Fibroblast of lung (primary cell): ENCODE measurements around the gene SLC39A5.

Experiments
- CTCF ChIP-seq, 2 donors: IDR thresholded peaks in 1 of 2; conservative IDR thresholded peaks in 1 of 2; 1 replicate in 1 of 2; 2 replicates in 1 of 2; pipeline ENCODE4 v1.5.1; 2011 to 2012; ENCODE audit warnings: low read length in 2 of 2, control low read depth in 1 of 2, inconsistent platforms in 1 of 2, low read depth in 1 of 2, mild to moderate bottlenecking in 1 of 2
- EZH2 ChIP-seq: IDR thresholded peaks from 2 replicates; pipeline ENCODE4 v1.5.1; 2012; ENCODE audit warnings: low read length, control low read depth, mild to moderate bottlenecking; ENCODE audit errors: missing control alignments

DNA sequence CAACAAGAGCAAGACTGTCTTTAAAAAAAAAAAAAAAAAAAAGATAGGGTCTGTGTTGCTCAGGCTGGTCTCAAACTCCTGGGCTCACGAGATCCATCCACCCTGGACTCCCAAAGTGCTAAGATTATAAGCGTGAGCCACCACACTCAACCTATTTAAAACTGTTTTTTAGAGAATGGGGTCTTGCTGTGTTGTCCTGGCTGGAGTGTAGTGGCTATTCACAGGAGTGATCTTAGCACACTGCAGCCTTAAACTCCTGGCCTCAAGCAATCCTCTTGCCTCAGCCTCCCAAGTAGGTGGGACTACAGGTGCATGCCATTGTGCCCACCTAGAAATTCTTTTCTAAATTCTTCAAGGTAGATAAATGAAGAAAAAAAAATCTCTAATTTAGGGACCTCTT, 44.4 kb downstream of the SLC39A5 start:
- TF ChIP-seq CTCF (conservative IDR thresholded peaks at IDR 0.05 in 1 of 2, IDR thresholded peaks at IDR 0.05 in 1 of 2; ENCODE audit: low read depth in 1 of 2, low read length in 2 of 2) (no peak), EZH2 (no peak)
